Cardiac septum (tissue), 1 donor: Measurements from ENCODE around the gene ATG101. TPM values are rescaled to one million over a fixed set of nuclear protein-coding genes. Genes with fewer than 3 reads are reported as not detected.

Experiments
- DNase-seq: peaks from one replicate; pipeline ENCODE4 v3.0.0-alpha.2; 2020; ENCODE audit warnings: low spot score
- intact Hi-C: fragments of 100-400 bp; cut with DNase I; formaldehyde crosslinking; loops from one replicate; pipeline ENCODE4 v1.14.0; 2022
- total RNA-seq: library from RNA; stranded (reverse); fragmentation: NEBNext Ultra II Directional; extraction: Animal tissue kit (Norgen Biotek cat#: 25700); gene quantifications from one replicate; pipeline ENCODE4 v1.2.1, GENCODE V29; 2021
- donor health status: DM: no; HTN: no; CAD: no.

ATG101 gene
- total RNA-seq, 1 donor from 2014 or later: 23.2 TPM

DNA sequence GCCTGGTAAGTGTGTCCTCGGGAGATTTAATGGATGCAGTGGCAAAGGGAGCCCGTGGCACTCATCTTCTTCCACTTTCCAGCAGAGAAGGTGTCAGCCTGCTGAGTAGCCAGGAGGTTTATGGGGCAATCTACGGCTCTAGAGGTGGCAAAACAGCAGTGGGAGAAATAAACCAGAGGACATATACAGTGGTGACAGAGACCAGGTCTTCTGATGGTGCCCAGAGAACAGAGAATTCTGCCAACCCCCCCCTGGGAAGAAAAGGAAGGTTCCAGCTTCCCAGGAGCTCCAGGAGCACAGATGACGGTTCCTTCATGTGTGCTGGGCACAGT is 52.7 kb downstream of the ATG101 start:
- no peak for DNase-seq
- intact Hi-C loops: loop anchor here (5.0 kb wide), 1 partner anchor 120 kb away; no protein-coding TSS in a partner anchor

DNA sequence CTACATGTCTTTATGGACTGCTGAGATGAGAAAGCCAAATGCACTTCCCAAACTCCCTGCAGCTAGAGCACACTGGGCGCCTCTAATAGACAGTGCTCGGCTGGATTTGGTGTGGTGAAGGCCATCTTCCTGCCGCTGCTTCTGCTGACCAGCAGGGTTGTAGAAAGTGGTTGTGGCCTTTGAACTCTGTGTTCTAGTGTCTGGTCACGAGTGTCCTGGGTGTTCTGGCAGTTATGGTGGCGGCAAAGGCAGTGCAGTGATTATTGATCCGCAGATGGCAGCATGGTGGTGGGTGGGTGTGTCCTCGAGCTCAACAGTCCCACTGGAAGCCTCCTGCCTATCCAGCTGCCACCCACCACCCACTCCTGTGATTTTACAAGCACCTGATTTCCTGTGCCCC is 53.1 kb downstream of the ATG101 start:
- no peak for DNase-seq
- intact Hi-C loops: loop anchor here (5.0 kb wide), 1 partner anchor 121 kb away; no protein-coding TSS in a partner anchor

DNA sequence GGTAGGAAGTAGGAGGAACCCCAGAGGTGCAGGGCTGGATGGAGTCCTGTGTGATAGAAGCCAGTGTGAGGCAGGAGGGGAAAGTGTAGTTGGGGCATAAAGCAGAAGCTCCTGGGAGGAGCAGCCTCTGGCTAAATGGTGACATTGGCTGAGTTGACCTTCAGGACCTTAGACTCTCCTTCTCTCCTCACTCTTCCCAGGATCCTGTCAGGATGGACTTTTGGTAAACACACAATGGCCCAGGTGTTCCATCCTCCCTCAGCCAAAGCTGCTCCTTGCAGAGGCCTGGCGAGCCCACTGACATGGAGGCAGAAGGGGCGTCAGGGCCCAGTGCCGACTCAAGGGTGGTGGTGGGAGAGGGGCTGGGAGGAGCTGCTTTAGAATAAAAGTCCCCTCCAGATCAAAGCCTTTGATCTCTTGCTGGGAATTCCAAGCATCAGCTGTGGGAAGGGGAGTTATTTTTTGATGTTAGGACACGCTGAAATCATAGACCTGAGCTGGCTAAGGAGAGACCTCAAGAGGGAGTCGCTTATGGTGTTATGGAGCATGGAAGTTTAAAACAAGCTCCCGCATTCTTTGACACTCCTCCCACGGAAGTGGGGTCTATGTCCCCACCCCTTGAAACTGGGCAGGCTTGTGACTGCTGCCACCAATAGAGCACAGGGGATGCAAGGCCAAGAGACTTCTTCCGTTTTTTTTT is 53.9 kb downstream of the ATG101 start:
- peak; percentile 20 for DNase-seq
- intact Hi-C loops: loop anchor here (5.0 kb wide), 1 partner anchor 121 kb away; no protein-coding TSS in a partner anchor

DNA sequence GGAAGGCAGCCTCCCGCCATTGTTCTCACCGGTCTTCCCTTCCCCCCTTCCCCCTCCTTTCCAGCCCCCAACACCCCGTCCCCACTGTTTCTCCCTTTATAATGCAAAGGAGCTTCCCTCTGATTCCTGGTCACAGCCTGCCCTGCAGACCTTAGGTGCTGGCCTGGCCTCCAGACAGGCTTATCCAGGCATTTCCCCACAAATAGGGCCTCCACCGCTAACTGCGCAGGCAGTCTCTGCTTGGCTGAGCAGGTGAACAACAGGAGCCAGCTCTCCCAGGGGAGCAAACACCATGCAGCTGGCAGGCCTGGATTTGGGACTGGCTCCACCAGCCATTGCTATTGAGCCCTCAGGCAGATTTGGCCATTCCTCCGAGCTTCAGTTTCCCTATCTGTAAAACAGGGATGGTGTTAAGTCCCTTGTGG is 55.7 kb downstream of the ATG101 start:
- intact Hi-C loops: no loop called here
- DNase-seq: peak; percentile 57

DNA sequence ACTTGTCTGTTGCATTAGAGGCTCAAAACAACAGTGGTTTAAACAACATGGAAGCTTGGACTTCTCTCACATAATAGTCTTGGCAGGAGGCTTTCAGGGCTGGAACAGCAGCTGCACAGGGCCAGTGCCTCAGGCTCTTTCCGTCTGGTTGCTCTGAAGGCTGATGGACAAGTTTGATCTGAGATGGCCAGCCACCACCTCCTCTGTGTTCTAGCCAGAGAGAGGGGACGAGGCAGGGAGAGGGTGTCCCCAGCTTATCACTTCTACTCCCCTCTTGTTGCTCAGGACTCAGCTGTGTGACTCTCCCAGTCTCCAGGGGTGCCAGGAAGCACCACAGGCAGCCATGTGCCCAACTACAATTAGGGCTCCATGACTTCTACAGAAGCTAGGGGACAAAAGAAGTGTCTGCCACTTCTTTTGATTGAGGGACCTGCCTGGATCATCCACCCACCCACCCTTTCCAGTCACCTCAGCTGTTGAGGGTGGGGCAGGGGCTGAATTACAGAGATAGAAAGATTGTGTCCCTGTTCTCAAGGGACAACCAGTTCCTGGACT is 56.3 kb downstream of the ATG101 start:
- intact Hi-C loops: no loop called here
- DNase-seq: no peak

Other genes starting within 250 kb of the ATG101 start
- gene FIGNL2, start 221.3 kb upstream of the ATG101 start, total RNA-seq: 0.32 TPM
- gene ANKRD33, start 181.9 kb upstream of the ATG101 start, total RNA-seq: not detected
- gene ACVRL1, start 162.5 kb upstream of the ATG101 start, total RNA-seq: 31.1 TPM
- gene ACVR1B, start 118.3 kb upstream of the ATG101 start, total RNA-seq: 9.3 TPM
- 27.5 TPM for gene TAMALIN, start 63.0 kb upstream of the ATG101 start, total RNA-seq
- gene NR4A1, start 18.5 kb upstream of the ATG101 start, total RNA-seq: 76.3 TPM
- gene SMIM41, start 9.7 kb downstream of the ATG101 start, total RNA-seq: not detected
- gene KRT80, start 122.0 kb downstream of the ATG101 start, total RNA-seq: 1.2 TPM
- 1.2 TPM for gene KRT7, start 163.3 kb downstream of the ATG101 start, total RNA-seq
- gene KRT86, start 204.7 kb downstream of the ATG101 start, total RNA-seq: not detected
- gene KRT81, start 221.6 kb downstream of the ATG101 start, total RNA-seq: not detected